ENCODE results near the gene BRD3OS.

GRCh38 chr9:134071149-134071548, 45.9 kb downstream of the BRD3OS start:
- TF ChIP-seq CTCF (IDR thresholded peaks at IDR 0.05): no peak
- TF ChIP-seq POLR2A (IDR thresholded peaks at IDR 0.05): no peak
- no peak for TF ChIP-seq POLR2AphosphoS5 (IDR thresholded peaks at IDR 0.05)
- no peak for TF ChIP-seq EP300 (IDR thresholded peaks at IDR 0.05)

All from gastroesophageal sphincter (tissue), 3 donors.